Measurements from ENCODE around the gene RSBN1L.

Gene RSBN1L

GRCh38 chr7:77734659-77735421 is 38.6 kb downstream of the RSBN1L start:
- no peak for TF ChIP-seq POLR2AphosphoS5 (IDR thresholded peaks at IDR 0.05; ENCODE audit: low read depth, low read length)
- no peak for TF ChIP-seq TAF1 (IDR thresholded peaks at IDR 0.05; ENCODE audit: borderline replicate concordance, insufficient read depth, low read length)
- TF ChIP-seq, protein P1, sequence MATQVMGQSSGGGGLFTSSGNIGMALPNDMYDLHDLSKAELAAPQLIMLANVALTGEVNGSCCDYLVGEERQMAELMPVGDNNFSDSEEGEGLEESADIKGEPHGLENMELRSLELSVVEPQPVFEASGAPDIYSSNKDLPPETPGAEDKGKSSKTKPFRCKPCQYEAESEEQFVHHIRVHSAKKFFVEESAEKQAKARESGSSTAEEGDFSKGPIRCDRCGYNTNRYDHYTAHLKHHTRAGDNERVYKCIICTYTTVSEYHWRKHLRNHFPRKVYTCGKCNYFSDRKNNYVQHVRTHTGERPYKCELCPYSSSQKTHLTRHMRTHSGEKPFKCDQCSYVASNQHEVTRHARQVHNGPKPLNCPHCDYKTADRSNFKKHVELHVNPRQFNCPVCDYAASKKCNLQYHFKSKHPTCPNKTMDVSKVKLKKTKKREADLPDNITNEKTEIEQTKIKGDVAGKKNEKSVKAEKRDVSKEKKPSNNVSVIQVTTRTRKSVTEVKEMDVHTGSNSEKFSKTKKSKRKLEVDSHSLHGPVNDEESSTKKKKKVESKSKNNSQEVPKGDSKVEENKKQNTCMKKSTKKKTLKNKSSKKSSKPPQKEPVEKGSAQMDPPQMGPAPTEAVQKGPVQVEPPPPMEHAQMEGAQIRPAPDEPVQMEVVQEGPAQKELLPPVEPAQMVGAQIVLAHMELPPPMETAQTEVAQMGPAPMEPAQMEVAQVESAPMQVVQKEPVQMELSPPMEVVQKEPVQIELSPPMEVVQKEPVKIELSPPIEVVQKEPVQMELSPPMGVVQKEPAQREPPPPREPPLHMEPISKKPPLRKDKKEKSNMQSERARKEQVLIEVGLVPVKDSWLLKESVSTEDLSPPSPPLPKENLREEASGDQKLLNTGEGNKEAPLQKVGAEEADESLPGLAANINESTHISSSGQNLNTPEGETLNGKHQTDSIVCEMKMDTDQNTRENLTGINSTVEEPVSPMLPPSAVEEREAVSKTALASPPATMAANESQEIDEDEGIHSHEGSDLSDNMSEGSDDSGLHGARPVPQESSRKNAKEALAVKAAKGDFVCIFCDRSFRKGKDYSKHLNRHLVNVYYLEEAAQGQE (IDR thresholded peaks at IDR 0.05; ENCODE audit: insufficient read depth in 1 of 2, low read depth in 2 of 2, low read length in 2 of 2): no peak
- TF ChIP-seq FOXP2 (optimal IDR thresholded peaks at IDR 0.05; ENCODE audit: borderline replicate concordance, extremely low read depth, extremely low read length, insufficient read depth): no peak
- no peak for TF ChIP-seq SIN3A (IDR thresholded peaks at IDR 0.05; ENCODE audit: borderline replicate concordance, insufficient read depth, low read length)

- TF ChIP-seq, protein P1 (IDR thresholded peaks at IDR 0.05; ENCODE audit: insufficient read depth in 1 of 2, low read depth in 2 of 2, low read length in 2 of 2): no peak
- TF ChIP-seq SIN3A (IDR thresholded peaks at IDR 0.05; ENCODE audit: borderline replicate concordance, insufficient read depth, low read length) (no peak), FOXP2 (optimal IDR thresholded peaks at IDR 0.05; ENCODE audit: borderline replicate concordance, extremely low read depth, extremely low read length, insufficient read depth) (no peak), POLR2AphosphoS5 (IDR thresholded peaks at IDR 0.05; ENCODE audit: low read depth, low read length) (no peak), TAF1 (IDR thresholded peaks at IDR 0.05; ENCODE audit: borderline replicate concordance, insufficient read depth, low read length) (no peak)
Observed at GRCh38 chr7:77735457-77735856, 39.2 kb downstream of the RSBN1L start.

DNA sequence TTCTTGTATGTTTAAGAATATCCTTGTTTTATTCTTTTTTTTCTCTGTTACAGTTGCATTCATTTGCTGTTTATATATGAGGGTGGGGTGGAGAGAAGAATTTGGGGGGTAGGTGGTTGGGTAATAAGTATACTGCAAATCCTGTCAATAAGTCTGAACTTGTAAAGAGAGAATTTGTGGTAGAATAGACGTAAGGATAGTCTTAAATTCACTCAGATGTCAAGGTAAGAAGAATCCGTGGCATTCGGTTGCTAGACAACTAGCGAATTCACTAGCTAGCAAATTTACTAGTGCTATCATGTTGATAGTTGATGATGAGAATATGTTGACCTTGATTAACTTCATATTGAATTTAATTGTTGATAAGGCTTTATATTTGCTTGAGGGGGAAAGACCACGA is 40.7 kb downstream of the RSBN1L start:
- TF ChIP-seq TAF1 (IDR thresholded peaks at IDR 0.05; ENCODE audit: borderline replicate concordance, insufficient read depth, low read length): no peak
- TF ChIP-seq POLR2AphosphoS5 (IDR thresholded peaks at IDR 0.05; ENCODE audit: low read depth, low read length): no peak
- TF ChIP-seq FOXP2 (optimal IDR thresholded peaks at IDR 0.05; ENCODE audit: borderline replicate concordance, extremely low read depth, extremely low read length, insufficient read depth): no peak
- no peak for TF ChIP-seq SIN3A (IDR thresholded peaks at IDR 0.05; ENCODE audit: borderline replicate concordance, insufficient read depth, low read length)
- TF ChIP-seq, protein P1 (IDR thresholded peaks at IDR 0.05; ENCODE audit: insufficient read depth in 1 of 2, low read depth in 2 of 2, low read length in 2 of 2): no peak

DNA sequence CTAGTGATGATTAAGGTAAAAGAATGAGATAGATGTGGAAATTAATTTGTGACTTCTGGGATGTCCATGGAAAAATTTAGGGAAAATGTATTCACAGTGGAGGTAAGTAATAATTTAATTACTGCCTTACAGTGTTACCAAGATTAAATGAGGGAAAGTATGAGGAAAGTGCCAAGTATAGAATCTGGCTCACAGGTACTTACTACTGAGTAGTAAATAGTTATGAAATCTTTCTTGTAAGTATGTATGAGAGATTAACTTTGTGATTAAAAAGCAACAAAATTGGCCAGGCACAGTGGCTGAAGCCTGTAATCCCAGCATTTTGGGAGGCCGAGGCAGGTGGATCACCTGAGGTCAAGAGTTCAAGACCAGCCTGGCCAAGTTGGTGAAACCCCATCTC is 42.1 kb downstream of the RSBN1L start:
- TF ChIP-seq POLR2AphosphoS5 (IDR thresholded peaks at IDR 0.05; ENCODE audit: low read depth, low read length) (no peak), TAF1 (IDR thresholded peaks at IDR 0.05; ENCODE audit: borderline replicate concordance, insufficient read depth, low read length) (no peak), FOXP2 (optimal IDR thresholded peaks at IDR 0.05; ENCODE audit: borderline replicate concordance, extremely low read depth, extremely low read length, insufficient read depth) (no peak), SIN3A (IDR thresholded peaks at IDR 0.05; ENCODE audit: borderline replicate concordance, insufficient read depth, low read length) (no peak)
- TF ChIP-seq, protein P1 (IDR thresholded peaks at IDR 0.05; ENCODE audit: insufficient read depth in 1 of 2, low read depth in 2 of 2, low read length in 2 of 2): no peak
